ENCODE measurements around the gene TMEM72. TPM values are rescaled to one million over a fixed set of nuclear protein-coding genes. Genes with fewer than 3 reads are reported as not detected.

TMEM72 gene
- total RNA-seq, 1 experiment from 2014 or later: not detected

DNA sequence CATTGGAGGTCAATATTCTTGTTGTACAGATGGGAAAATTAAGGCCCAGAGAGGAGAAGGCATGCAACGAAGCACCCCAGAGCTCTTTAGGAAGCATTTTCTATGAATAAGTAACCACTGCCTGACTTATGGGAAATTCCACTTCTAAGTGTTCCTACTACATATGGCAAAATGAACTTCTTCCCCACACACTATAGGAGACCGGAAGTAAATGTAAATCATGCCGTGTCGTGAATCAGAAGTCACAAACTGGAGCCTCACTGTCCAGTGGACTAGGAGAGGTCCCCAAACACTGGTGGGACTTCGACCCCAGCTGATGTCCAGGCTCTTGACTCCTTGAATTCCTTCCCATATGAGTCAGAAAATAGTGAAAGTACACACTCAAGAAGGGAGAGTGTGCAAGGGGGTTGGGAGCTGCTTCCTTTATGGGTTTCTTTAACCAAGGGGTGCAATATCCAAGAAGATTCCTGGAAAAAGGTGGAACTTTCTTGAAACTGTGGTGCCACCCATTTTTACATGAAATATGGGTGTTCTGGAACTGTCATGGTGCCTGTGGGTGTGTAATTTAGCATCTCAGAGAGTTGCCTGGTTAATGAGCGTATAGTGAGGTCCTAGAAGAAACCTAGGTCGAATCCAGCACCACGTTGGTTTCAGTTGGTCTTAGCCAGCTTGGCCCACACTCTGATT, 55.1 kb downstream of the TMEM72 start:
- ChIA-PET CTCF (no interaction called here), POLR2A (ENCODE audit: unreplicated experiment) (interaction anchor here (0.6 kb wide), 1 partner anchor 997 kb away, joined by 4 read pairs; no protein-coding TSS in a partner anchor)
- Histone ChIP-seq H3K4me1 (replicated peaks; ENCODE audit: insufficient read depth) (peaks cover 10% of the 10 kb centered on the region; the same call in 1 of the 2 replicates), H2AFZ (no peak overlapping the region), H4K20me1 (ENCODE audit: insufficient read depth) (no peaks in the 10 kb centered on the region), H3K36me3 (ENCODE audit: low read depth) (no peaks in the 10 kb centered on the region), H3K27me3 (ENCODE audit: insufficient read depth, low read depth) (no peaks in the 10 kb centered on the region), H3K27ac (no peak overlapping the region), H3K9me3 (ENCODE audit: insufficient read depth, low read depth) (no peaks in the 10 kb centered on the region), H3K4me3 (no peak overlapping the region), H3K4me2 (no peak overlapping the region), H3K79me2 (ENCODE audit: low read depth) (no peaks in the 10 kb centered on the region), H3K9me2 (ENCODE audit: insufficient read depth) (no peaks in the 10 kb centered on the region), H3F3A (ENCODE audit: insufficient read depth, low read depth) (peaks cover 5% of the 10 kb centered on the region; the same call in 1 of the 2 replicates)
- no TSS peak for BruUV-seq (replicated peaks)
- TF ChIP-seq CTCF (conservative IDR thresholded peaks at IDR 0.05) (no peak), EZH2 (IDR thresholded peaks at IDR 0.05; ENCODE audit: low read depth) (no peak)
- DNase-seq: no peak
- intact Hi-C loops (cut with micrococcal nuclease; ENCODE audit: unreplicated experiment): no loop called here

DNA sequence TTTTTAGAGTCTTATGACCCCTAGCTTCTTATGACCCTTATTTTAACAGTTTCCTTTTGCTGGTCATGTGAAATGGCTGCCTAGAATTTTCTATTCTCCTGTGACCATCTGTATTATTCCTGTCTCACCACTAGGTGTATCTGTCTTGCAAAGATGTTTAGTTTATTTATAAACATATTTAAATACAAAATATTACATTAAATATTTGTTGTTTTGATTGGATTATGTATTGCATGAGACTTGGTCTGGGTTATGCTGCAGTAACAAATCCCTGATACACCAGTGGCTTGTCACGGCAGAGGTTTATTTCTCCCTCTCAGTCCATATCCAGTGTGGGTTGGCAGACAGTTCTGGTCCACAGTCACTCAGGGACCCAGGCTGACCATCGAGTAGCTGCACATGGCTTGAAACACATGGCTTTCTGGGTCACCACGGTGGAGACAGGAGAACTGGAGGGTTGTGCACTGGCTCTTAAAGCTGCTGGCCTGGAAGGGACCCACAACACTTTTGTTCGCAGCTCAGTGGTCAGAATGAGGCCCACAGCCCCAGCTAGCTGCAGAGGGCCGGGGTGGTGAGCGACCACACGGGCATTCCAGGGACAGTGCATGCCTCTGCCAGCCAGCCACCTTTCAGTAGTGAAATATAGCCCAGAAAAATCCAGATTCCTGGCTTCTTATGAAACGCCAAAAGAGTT, 55.8 kb downstream of the TMEM72 start:
- H3K9me2 ChIP-seq (ENCODE audit: insufficient read depth): no peaks in the 10 kb centered on the region
- no peak overlapping the region for H3K27ac ChIP-seq
- intact Hi-C loops (cut with micrococcal nuclease; ENCODE audit: unreplicated experiment): no loop called here
- no peaks in the 10 kb centered on the region for H3K79me2 ChIP-seq (ENCODE audit: low read depth)
- no peak overlapping the region for H3K4me3 ChIP-seq
- no peaks in the 10 kb centered on the region for H3K36me3 ChIP-seq (ENCODE audit: low read depth)
- H3K4me2 ChIP-seq: no peak overlapping the region
- H3F3A ChIP-seq (ENCODE audit: insufficient read depth, low read depth): peaks cover 5% of the 10 kb centered on the region; the same call in 1 of the 2 replicates
- H3K4me1 ChIP-seq (replicated peaks; ENCODE audit: insufficient read depth): peaks cover 10% of the 10 kb centered on the region; the same call in 1 of the 2 replicates
- no peak overlapping the region for H2AFZ ChIP-seq
- H3K27me3 ChIP-seq (ENCODE audit: insufficient read depth, low read depth): no peaks in the 10 kb centered on the region
- no TSS peak for BruUV-seq (replicated peaks)
- CTCF ChIA-PET: interaction anchor here (0.5 kb wide), 1 partner anchor 419 kb away, joined by 3 read pairs; no protein-coding TSS in a partner anchor
- TF ChIP-seq EZH2 (IDR thresholded peaks at IDR 0.05; ENCODE audit: low read depth): no peak
- TF ChIP-seq CTCF (conservative IDR thresholded peaks at IDR 0.05): peak; percentile 63
- H3K9me3 ChIP-seq (ENCODE audit: insufficient read depth, low read depth): no peaks in the 10 kb centered on the region
- POLR2A ChIA-PET (ENCODE audit: unreplicated experiment): no interaction called here
- DNase-seq: no peak
- no peaks in the 10 kb centered on the region for H4K20me1 ChIP-seq (ENCODE audit: insufficient read depth)

- Histone ChIP-seq H3K4me1 (replicated peaks; ENCODE audit: insufficient read depth) (peaks cover 10% of the 10 kb centered on the region; the same call in 1 of the 2 replicates), H4K20me1 (ENCODE audit: insufficient read depth) (no peaks in the 10 kb centered on the region), H3K9me3 (ENCODE audit: insufficient read depth, low read depth) (no peaks in the 10 kb centered on the region), H3K79me2 (ENCODE audit: low read depth) (no peaks in the 10 kb centered on the region), H3F3A (ENCODE audit: insufficient read depth, low read depth) (peaks cover 5% of the 10 kb centered on the region; the same call in 1 of the 2 replicates), H3K9me2 (ENCODE audit: insufficient read depth) (no peaks in the 10 kb centered on the region), H3K36me3 (ENCODE audit: low read depth) (no peaks in the 10 kb centered on the region), H2AFZ (no peak overlapping the region), H3K27ac (no peak overlapping the region), H3K4me3 (no peak overlapping the region), H3K4me2 (no peak overlapping the region), H3K27me3 (ENCODE audit: insufficient read depth, low read depth) (no peaks in the 10 kb centered on the region)
- intact Hi-C loops (cut with micrococcal nuclease; ENCODE audit: unreplicated experiment): no loop called here
- DNase-seq: no peak
- TF ChIP-seq CTCF (conservative IDR thresholded peaks at IDR 0.05): no peak
- TF ChIP-seq EZH2 (IDR thresholded peaks at IDR 0.05; ENCODE audit: low read depth): no peak
- POLR2A ChIA-PET (ENCODE audit: unreplicated experiment): no interaction called here
- CTCF ChIA-PET: interaction anchor here (0.6 kb wide), 2 partner anchors 35 to 283 kb away, joined by 3 to 5 read pairs; no protein-coding TSS in a partner anchor
- BruUV-seq (replicated peaks): no TSS peak
Observed at GRCh38 chr10:44967616-44968015, 56.5 kb downstream of the TMEM72 start.
